ENCODE measurements around the gene TMOD1. TPM values are rescaled to one million over a fixed set of nuclear protein-coding genes. Genes with fewer than 3 reads are reported as not detected.

TMOD1 gene
- total RNA-seq, 2 donors from 2014 or later = 118 to 122 TPM

DNA sequence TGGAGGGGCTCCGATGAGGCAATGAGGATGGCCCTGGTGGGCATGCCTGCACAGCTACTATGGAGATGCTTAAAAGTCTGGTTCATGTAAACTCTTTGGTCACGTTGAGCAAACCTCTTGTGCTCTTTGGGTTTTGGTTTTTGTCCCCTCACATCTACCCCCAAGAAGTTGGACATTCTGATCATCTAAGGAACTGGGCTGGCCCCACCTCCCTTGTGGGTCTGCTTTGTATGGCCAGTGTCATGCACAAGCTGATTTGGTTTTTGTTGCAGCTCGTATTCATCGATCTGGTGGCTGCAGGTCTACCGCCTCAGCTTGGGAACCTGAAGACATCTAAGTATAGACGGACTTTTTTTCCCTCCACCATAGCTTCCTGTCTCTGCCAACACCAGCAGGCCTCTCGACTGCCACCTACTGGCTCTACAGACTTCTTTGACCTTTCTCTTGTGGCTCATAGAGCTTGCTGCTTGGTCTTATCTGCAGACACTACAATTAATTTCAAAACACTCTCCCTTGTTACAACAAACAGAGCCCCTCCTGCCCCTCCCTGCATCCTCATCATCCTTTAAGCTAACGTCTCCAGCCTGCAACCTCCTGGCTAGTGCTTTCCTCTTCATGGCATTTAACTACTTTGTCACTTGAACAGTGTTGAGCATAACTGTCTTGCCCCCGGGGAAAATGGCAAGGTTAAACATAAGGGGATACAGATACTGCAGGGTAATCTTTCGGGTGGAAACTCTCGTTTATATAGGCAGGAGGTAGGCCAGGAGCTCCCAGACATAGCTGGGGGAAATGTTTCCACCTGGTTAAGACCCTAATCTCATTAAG, 97.2 kb downstream of the TMOD1 start:
- peak overlapping the region; percentile 51 to 81 for H3K27ac ChIP-seq
- DNase-seq (ENCODE audit: low spot score) = peak; percentile 82
- H3K27me3 ChIP-seq = no peaks in the 10 kb centered on the region
- H3K9me3 ChIP-seq = no peaks in the 10 kb centered on the region
- H3K4me1 ChIP-seq = peaks cover 0 to 54% of the 10 kb centered on the region in 2 donors
- TF ChIP-seq, protein P1, sequence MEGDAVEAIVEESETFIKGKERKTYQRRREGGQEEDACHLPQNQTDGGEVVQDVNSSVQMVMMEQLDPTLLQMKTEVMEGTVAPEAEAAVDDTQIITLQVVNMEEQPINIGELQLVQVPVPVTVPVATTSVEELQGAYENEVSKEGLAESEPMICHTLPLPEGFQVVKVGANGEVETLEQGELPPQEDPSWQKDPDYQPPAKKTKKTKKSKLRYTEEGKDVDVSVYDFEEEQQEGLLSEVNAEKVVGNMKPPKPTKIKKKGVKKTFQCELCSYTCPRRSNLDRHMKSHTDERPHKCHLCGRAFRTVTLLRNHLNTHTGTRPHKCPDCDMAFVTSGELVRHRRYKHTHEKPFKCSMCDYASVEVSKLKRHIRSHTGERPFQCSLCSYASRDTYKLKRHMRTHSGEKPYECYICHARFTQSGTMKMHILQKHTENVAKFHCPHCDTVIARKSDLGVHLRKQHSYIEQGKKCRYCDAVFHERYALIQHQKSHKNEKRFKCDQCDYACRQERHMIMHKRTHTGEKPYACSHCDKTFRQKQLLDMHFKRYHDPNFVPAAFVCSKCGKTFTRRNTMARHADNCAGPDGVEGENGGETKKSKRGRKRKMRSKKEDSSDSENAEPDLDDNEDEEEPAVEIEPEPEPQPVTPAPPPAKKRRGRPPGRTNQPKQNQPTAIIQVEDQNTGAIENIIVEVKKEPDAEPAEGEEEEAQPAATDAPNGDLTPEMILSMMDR (IDR thresholded peaks at IDR 0.05) = peak; percentile 64 to 89
- no peak overlapping the region for H3K4me3 ChIP-seq
- H3K36me3 ChIP-seq = peaks cover 37% of the 10 kb centered on the region

DNA sequence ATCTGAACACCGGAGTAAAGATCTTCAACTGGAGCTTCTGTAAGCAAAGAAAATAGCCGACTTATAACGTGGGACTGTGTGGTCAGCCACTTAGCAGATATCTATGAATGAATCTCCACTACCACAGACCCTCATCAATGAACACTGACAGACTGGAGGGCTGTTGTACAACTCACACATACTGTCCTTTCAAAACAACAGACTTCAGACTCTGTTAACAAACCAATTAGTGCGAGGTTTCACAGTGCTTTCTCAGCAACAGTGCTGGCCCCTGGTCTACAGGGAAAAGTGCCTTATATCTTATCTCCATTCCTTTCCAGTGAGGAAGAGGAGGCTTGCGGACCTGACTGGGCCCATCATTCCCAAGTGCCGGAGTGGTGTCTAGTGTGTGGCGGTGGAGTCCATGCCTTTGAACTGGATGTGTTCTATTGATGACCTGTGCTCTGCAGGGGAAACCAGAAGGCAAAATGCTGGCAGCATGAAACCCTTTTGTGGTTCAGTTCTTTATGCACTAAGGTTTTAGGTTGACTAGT, 97.9 kb downstream of the TMOD1 start:
- Histone ChIP-seq H3K4me1 (peaks cover 0 to 47% of the 10 kb centered on the region in 2 donors), H3K27ac (peak overlapping the region; percentile 3 to 51), H3K9me3 (no peaks in the 10 kb centered on the region), H3K4me3 (no peak overlapping the region), H3K36me3 (peaks cover 44% of the 10 kb centered on the region), H3K27me3 (no peaks in the 10 kb centered on the region)
- TF ChIP-seq, protein P1 (IDR thresholded peaks at IDR 0.05) = no peak
- DNase-seq (ENCODE audit: low spot score) = no peak

DNA sequence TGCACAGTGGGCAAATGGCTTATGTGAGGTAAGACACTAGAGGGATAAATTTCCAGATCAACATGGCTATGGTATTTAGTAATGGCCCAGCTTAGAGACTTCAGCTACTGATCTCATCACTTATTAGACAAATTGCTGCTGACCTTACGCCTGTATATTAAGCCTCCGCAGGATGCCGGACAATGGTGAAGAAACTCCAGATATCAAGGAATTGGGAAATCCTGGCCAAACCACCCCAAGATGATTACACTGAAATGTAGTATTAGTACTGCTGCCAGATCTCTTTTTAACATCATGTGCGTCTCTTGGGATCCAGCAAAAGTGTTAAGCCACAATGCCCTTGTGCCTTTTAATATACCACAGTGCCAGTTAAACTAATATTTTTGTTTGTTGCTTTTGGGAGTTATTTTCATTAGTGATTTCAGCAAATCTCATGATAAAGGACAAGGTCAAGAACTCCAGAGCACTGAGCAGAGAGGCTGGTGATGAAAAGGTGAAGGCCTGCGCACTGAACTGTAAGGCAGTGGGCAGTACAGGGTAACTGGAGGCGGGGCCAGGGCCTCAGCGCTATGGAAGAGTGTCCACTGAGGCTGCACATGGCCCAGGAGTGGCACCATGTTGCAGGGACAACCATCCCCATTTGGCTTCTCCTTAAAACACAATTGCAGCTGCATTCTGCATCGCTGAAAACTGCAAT, 99.2 kb downstream of the TMOD1 start:
- peaks cover 0 to 40% of the 10 kb centered on the region in 2 donors for H3K4me1 ChIP-seq
- peaks cover 57% of the 10 kb centered on the region for H3K36me3 ChIP-seq
- TF ChIP-seq, protein P1 (IDR thresholded peaks at IDR 0.05) = no peak
- peak overlapping the region; percentile 23 to 61 for H3K27ac ChIP-seq
- no peaks in the 10 kb centered on the region for H3K27me3 ChIP-seq
- H3K4me3 ChIP-seq = no peak overlapping the region
- no peaks in the 10 kb centered on the region for H3K9me3 ChIP-seq
- DNase-seq (ENCODE audit: low spot score) = no peak

- no peak overlapping the region for H3K4me3 ChIP-seq
- H3K27me3 ChIP-seq = no peaks in the 10 kb centered on the region
- peak overlapping the region; percentile 23 to 61 for H3K27ac ChIP-seq
- peaks cover 64% of the 10 kb centered on the region for H3K36me3 ChIP-seq
- H3K9me3 ChIP-seq = no peaks in the 10 kb centered on the region
- no peak for DNase-seq (ENCODE audit: low spot score)
- peaks cover 0 to 40% of the 10 kb centered on the region in 2 donors for H3K4me1 ChIP-seq
- TF ChIP-seq, protein P1 (IDR thresholded peaks at IDR 0.05) = no peak
Observed at GRCh38 chr9:97601228-97601898, 99.9 kb downstream of the TMOD1 start.

DNA sequence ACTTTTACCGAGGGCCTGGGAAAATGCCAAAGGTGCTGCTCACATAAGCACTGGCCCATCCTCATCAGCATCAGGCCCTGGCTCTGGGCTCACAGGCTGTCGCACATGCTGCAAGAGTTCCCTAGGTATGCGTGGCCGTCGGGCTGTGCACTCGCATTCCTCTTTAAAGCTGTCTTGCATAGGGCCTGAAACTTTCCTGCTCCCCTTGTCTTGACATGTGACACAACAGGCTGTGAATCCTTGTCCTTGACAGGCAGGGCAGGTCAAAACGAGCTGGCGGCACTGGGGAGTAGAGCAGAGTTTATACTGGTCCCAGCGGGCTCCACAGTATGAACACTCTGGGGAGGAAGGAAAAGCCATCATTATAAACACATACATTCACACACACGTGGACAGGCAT, 101.0 kb downstream of the TMOD1 start:
- peaks cover 0 to 40% of the 10 kb centered on the region in 2 donors for H3K4me1 ChIP-seq
- TF ChIP-seq, protein P1 (IDR thresholded peaks at IDR 0.05) = no peak
- H3K36me3 ChIP-seq = peaks cover 67% of the 10 kb centered on the region
- no peak overlapping the region for H3K4me3 ChIP-seq
- H3K27ac ChIP-seq = peak overlapping the region; percentile 61 to 63
- DNase-seq (ENCODE audit: low spot score) = no peak
- H3K9me3 ChIP-seq = no peaks in the 10 kb centered on the region
- H3K27me3 ChIP-seq = no peaks in the 10 kb centered on the region
